Upper lobe of right lung (tissue), 1 donor: ENCODE data around the gene LYSMD1. TPM values are rescaled to one million over a fixed set of nuclear protein-coding genes. Genes with fewer than 3 reads are reported as not detected.

Experiments
- ATAC-seq: fragments of 200-7000 bp; cut with Tn5 transposase; one replicate; pipeline ENCODE4 v1.9.1; 2020; ENCODE audit warnings: mild to moderate bottlenecking, moderate library complexity
- DNase-seq: peaks from one replicate; pipeline ENCODE4 v3.0.0-alpha.2; 2020
- H3K27ac ChIP-seq: fragments of 200-600 bp; one replicate; pipeline ENCODE4 v1.8.0; 2022
- H3K27me3 ChIP-seq: fragments of 200-600 bp; one replicate; pipeline ENCODE4 v1.8.0; 2022; ENCODE audit warnings: mild to moderate bottlenecking
- H3K36me3 ChIP-seq: fragments of 200-600 bp; one replicate; pipeline ENCODE4 v1.8.0; 2022
- H3K4me1 ChIP-seq: fragments of 200-600 bp; one replicate; pipeline ENCODE4 v1.8.0; 2022
- H3K4me3 ChIP-seq: fragments of 200-600 bp; one replicate; pipeline ENCODE4 v1.8.0; 2022; ENCODE audit warnings: mild to moderate bottlenecking
- H3K9me3 ChIP-seq: fragments of 200-600 bp; one replicate; pipeline ENCODE4 v1.8.0; 2022
- intact Hi-C: fragments of 100-400 bp; cut with DNase I; formaldehyde crosslinking; loops from one replicate; pipeline ENCODE4 v1.11.0; 2022
- total RNA-seq: library from RNA; stranded (reverse); fragmentation: NEBNext Ultra II Directional; extraction: Animal tissue kit (Norgen Biotek cat#: 25700); gene quantifications from one replicate; pipeline ENCODE4 v1.2.1, GENCODE V29; 2021
- TF ChIP-seq, protein P1 (sequence below): fragments of 200-600 bp; IDR thresholded peaks from one replicate; pipeline ENCODE4 v1.8.0; 2022; ENCODE audit warnings: antibody characterized with exemption
- donor health status: DM: no; HTN: yes; CAD: no; lungs with severe emphysema.

LYSMD1 gene
- total RNA-seq, 1 donor from 2014 or later: 6.2 TPM

DNA sequence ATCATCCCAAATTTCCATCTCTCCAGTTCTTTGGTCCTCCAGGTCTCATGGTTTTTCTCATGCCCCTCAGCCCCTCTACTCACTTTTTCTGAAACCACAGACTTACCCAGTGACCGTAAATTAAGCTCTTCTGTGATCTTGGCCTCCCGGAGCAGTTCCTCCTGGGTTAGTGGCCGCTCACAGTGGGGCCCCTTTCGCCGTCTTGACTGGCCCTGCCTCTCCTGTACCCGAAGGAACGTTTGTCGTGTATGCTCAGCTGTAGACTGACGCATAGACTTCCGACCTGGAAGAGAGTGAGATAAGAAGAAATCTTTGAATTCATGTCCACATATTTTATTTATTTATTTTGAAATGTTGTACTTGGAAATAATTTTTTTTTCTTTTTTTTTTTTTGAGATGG is 18.5 kb upstream of the LYSMD1 start:
- H3K27me3 ChIP-seq: no peaks in the 10 kb centered on the region
- H3K4me1 ChIP-seq: peaks cover 10% of the 10 kb centered on the region
- TF ChIP-seq, protein P1, sequence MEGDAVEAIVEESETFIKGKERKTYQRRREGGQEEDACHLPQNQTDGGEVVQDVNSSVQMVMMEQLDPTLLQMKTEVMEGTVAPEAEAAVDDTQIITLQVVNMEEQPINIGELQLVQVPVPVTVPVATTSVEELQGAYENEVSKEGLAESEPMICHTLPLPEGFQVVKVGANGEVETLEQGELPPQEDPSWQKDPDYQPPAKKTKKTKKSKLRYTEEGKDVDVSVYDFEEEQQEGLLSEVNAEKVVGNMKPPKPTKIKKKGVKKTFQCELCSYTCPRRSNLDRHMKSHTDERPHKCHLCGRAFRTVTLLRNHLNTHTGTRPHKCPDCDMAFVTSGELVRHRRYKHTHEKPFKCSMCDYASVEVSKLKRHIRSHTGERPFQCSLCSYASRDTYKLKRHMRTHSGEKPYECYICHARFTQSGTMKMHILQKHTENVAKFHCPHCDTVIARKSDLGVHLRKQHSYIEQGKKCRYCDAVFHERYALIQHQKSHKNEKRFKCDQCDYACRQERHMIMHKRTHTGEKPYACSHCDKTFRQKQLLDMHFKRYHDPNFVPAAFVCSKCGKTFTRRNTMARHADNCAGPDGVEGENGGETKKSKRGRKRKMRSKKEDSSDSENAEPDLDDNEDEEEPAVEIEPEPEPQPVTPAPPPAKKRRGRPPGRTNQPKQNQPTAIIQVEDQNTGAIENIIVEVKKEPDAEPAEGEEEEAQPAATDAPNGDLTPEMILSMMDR: no peak
- ATAC-seq: no peak
- H3K27ac ChIP-seq: no peak overlapping the region
- intact Hi-C loops: no loop called here
- H3K36me3 ChIP-seq: peaks cover 67% of the 10 kb centered on the region
- no peak overlapping the region for H3K4me3 ChIP-seq
- no peak for DNase-seq
- no peaks in the 10 kb centered on the region for H3K9me3 ChIP-seq

DNA sequence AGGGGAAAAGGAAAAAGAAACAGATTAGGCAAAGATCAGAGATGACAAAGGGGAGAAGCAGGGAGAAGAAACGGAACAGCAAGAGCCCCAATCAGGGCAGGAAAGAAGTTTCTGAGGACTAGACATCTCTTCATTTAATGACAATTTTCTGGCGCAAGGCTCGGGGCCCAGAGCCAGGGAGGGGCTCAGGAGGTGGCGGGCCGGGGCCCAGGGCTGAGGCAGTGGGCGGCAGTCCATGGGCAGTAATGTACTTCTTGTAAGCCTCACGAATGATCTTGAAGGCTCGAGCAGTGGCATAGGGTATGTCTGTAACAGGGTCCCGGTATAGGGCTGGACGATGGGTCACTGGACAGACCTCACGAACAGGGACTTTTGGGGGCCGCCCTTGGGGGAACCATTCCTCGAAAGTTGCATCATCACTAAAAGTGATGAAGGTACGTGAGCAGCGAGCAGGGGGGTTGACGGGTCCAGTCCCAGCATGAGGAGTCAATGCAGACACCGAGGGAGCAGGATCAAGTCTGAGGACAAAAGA is 10.9 kb upstream of the LYSMD1 start:
- Histone ChIP-seq H3K4me1 (no peaks in the 10 kb centered on the region), H3K36me3 (peaks cover 77% of the 10 kb centered on the region), H3K4me3 (no peak overlapping the region), H3K27ac (no peak overlapping the region), H3K27me3 (no peaks in the 10 kb centered on the region), H3K9me3 (no peaks in the 10 kb centered on the region)
- no peak for DNase-seq
- ATAC-seq: no peak
- TF ChIP-seq, protein P1: no peak
- intact Hi-C loops: no loop called here

DNA sequence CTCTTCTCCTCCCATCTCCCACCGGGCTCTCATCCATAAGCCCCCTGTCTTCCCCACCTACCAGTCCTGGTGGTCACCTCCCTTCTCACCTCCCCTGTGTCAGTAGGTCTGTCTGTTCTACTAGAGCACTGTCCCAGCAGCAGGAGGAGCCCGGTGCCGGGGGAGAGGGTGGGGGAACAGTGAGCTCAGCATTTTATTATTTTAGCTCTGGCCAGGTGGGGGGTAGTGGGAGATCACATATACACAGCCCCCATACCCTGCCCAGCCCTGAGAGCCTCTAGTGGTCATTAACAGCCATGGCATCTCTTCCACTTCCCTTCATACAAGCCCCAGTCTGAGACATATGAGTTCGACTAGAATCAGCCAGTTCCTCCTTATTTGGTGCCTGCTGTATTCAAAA is 10.2 kb upstream of the LYSMD1 start, which contains the start of gene TMOD4:
Gene TMOD4 (minus strand): TSS at position 119 of the 400 bp plus-strand sequence. CDS start 1,106 bp downstream, outside the sequence.
- TF ChIP-seq, protein P1: peak; percentile 36
- H3K27ac ChIP-seq: no peak within 1 kb of the TSS
- no peaks in the 10 kb centered on the region for H3K9me3 ChIP-seq
- DNase-seq (no peak), ATAC-seq (peak; percentile 70)
- peaks cover 69% of the 10 kb centered on the region for H3K36me3 ChIP-seq
- intact Hi-C loops: no loop called here
- H3K4me3 ChIP-seq: no peak within 1 kb of the TSS
- H3K27me3 ChIP-seq: no peaks in the 10 kb centered on the region
- no peaks in the 10 kb centered on the region for H3K4me1 ChIP-seq

DNA sequence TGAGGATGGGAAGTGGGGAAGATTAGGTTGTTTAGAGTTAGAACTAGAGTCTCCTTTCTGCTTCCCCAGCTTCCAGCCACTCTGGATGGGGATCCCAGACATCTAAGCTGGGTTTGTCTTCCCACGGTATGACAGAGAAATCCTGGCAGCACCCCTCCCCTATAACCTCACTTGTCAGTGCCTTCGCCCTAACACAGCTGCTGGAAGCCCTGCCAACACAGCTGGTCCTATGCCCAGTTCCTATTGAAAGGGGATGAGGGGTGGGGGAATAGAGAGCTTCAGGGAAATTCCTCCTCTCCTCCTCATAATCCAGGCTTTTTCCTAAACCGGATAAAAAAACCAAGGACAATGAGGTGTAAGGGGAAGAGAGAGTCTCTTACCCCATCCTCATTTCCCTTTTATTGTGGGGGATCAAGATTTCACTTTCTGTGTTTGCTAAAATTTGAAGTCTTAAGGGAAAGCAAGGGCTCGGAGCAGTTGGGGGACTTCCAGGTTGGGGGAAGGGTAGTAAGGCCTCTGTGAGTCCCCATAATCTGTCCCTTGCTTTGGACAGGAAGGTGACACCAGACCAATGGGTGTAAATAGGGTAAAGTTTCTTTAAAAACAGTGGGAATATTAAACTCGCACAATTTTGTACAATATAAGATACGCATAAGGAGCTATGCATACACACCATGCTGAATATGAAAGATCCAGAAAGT is 9.5 kb upstream of the LYSMD1 start:
- intact Hi-C loops: no loop called here

DNA sequence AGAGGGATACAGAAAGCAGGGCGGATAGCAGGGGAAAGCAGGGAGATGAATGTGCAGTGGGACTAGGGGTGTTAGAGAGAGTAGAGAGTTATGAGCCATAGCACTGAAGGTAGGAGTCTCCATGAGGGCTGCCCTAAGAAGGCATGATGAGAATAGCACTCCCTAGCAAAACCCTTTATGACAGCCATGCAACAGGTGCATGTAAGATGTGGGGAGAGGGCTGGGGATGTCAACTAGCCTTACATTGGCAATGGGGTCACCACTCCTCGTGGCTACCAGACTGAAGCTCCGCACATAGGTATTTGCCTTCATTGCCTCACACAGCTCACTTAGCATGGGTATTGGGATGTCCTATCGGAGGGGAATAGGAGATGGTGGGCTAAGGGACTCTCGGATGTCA is 5.5 kb upstream of the LYSMD1 start:
- Histone ChIP-seq H3K27me3 (no peaks in the 10 kb centered on the region), H3K27ac (no peak overlapping the region), H3K4me1 (peaks cover 11% of the 10 kb centered on the region), H3K36me3 (peaks cover 57% of the 10 kb centered on the region), H3K4me3 (no peak overlapping the region), H3K9me3 (no peaks in the 10 kb centered on the region)
- DNase-seq: no peak
- intact Hi-C loops: no loop called here
- TF ChIP-seq, protein P1: no peak
- no peak for ATAC-seq

More for the DNA sequence above, 9.5 kb upstream of the LYSMD1 start:
- Histone ChIP-seq H3K4me1 (no peaks in the 10 kb centered on the region), H3K27ac (no peak overlapping the region), H3K36me3 (peaks cover 68% of the 10 kb centered on the region), H3K9me3 (no peaks in the 10 kb centered on the region), H3K27me3 (no peaks in the 10 kb centered on the region), H3K4me3 (no peak overlapping the region)
- TF ChIP-seq, protein P1: no peak
- no peak for ATAC-seq
- DNase-seq: no peak
